ENCODE data around the gene LMNTD2. TPM values are rescaled to one million over a fixed set of nuclear protein-coding genes. Genes with fewer than 3 reads are reported as not detected.
A peak's percentile ranks its signal among the peaks of the same experiment; 100 is the strongest.

LMNTD2 gene
- total and polyA plus RNA-seq, 2 of the 13 experiments (the other 11 are each of a cell fraction or from before 2014, with no cell fraction given) = 1.1 to 3.1 TPM

DNA sequence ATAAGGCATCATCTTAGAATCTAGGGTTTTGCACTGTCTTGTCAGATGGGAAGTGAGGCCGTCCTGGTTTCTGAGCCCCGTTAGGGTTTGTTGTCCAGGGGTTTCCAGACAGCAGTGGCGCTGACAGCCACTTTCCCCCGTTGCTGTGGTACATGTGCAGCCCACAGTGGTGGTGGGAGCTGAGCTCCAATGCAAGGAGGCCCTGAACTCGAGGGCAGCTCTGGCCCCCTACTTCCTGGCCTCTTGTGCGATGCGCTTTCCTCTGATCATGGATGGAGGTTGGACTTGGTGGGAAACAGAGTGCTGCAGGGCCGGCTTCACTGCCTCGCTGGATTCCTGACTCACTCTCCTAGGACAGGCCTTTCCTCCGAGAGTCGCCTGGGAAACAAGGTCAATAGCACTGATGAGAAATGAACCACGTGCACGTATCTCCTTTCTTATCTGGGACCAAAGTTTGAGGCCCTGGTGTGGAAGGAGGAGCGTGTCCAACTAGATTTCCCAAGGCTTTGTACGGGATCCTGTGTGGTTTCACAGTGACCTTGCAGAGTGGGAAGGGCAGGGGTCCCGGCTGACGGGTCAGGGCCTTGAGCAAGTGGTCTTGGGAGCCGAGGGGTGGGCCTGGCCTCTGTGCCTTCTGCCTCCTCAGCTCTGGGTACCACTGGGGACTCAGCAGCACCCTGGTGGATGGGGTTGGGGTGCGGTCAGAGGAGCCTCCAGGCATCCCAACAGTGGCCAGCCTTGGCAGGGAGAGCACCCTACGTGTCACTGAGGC is 19.5 kb upstream of the LMNTD2 start (continued):
- TF ChIP-seq RBM22 (optimal IDR thresholded peaks at IDR 0.05; ENCODE audit: low read length) (no peak), PITX1 (CRISPR knock-in tag; IDR thresholded peaks at IDR 0.05) (0 out of 2 replicates have a peak, but pooled peaks have one; percentile 60), GFI1 (CRISPR knock-in tag; IDR thresholded peaks at IDR 0.05; ENCODE audit: borderline replicate concordance) (no peak), SRSF9 (IDR thresholded peaks at IDR 0.05; ENCODE audit: borderline replicate concordance, insufficient read depth, low read depth, low read length, poor library complexity, severe bottlenecking) (no peak), RFXANK (CRISPR knock-in tag; IDR thresholded peaks at IDR 0.05) (no peak), ZNF629 (CRISPR knock-in tag; conservative IDR thresholded peaks at IDR 0.05) (no peak), SIX4 (CRISPR knock-in tag; IDR thresholded peaks at IDR 0.05) (no peak), ZIK1 (CRISPR knock-in tag; IDR thresholded peaks at IDR 0.05; ENCODE audit: borderline replicate concordance, low read depth) (no peak), GABPB1 (CRISPR knock-in tag; IDR thresholded peaks at IDR 0.05) (no peak; the same call in 1 of the 2 replicates), HOXD1 (CRISPR knock-in tag; IDR thresholded peaks at IDR 0.05) (peak; percentile 16; the same call in 1 of the 2 replicates), SMYD3 (CRISPR knock-in tag; IDR thresholded peaks at IDR 0.05) (no peak), SRF (IDR thresholded peaks at IDR 0.05; ENCODE audit: low read depth, low read length) (no peak), ZFP36L2 (CRISPR knock-in tag; IDR thresholded peaks at IDR 0.05) (no peak), ZNF781 (CRISPR knock-in tag; IDR thresholded peaks at IDR 0.05; ENCODE audit: borderline replicate concordance, not compliant biosample characterization) (peak; percentile 53), ZNF570 (CRISPR knock-in tag; IDR thresholded peaks at IDR 0.05; ENCODE audit: borderline replicate concordance) (no peak), CAMTA2 (CRISPR knock-in tag; IDR thresholded peaks at IDR 0.05; ENCODE audit: borderline replicate concordance) (no peak), KDM1A (CRISPR knock-in tag; IDR thresholded peaks at IDR 0.05) (no peak)
- TF ChIP-seq, protein P1, sequence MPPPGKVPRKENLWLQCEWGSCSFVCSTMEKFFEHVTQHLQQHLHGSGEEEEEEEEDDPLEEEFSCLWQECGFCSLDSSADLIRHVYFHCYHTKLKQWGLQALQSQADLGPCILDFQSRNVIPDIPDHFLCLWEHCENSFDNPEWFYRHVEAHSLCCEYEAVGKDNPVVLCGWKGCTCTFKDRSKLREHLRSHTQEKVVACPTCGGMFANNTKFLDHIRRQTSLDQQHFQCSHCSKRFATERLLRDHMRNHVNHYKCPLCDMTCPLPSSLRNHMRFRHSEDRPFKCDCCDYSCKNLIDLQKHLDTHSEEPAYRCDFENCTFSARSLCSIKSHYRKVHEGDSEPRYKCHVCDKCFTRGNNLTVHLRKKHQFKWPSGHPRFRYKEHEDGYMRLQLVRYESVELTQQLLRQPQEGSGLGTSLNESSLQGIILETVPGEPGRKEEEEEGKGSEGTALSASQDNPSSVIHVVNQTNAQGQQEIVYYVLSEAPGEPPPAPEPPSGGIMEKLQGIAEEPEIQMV (CRISPR knock-in tag; IDR thresholded peaks at IDR 0.05; ENCODE audit: low read depth) = no peak
- TF ChIP-seq, protein P2, sequence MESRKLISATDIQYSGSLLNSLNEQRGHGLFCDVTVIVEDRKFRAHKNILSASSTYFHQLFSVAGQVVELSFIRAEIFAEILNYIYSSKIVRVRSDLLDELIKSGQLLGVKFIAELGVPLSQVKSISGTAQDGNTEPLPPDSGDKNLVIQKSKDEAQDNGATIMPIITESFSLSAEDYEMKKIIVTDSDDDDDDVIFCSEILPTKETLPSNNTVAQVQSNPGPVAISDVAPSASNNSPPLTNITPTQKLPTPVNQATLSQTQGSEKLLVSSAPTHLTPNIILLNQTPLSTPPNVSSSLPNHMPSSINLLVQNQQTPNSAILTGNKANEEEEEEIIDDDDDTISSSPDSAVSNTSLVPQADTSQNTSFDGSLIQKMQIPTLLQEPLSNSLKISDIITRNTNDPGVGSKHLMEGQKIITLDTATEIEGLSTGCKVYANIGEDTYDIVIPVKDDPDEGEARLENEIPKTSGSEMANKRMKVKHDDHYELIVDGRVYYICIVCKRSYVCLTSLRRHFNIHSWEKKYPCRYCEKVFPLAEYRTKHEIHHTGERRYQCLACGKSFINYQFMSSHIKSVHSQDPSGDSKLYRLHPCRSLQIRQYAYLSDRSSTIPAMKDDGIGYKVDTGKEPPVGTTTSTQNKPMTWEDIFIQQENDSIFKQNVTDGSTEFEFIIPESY (CRISPR knock-in tag; IDR thresholded peaks at IDR 0.05) = peak; percentile 10; the same call in 1 of the 2 replicates
- TF ChIP-seq, protein P3, sequence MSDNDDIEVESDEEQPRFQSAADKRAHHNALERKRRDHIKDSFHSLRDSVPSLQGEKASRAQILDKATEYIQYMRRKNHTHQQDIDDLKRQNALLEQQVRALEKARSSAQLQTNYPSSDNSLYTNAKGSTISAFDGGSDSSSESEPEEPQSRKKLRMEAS (IDR thresholded peaks at IDR 0.05) = peak; percentile 95
- TF ChIP-seq, protein P4, sequence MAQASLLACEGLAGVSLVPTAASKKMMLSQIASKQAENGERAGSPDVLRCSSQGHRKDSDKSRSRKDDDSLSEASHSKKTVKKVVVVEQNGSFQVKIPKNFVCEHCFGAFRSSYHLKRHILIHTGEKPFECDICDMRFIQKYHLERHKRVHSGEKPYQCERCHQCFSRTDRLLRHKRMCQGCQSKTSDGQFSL (CRISPR knock-in tag; IDR thresholded peaks at IDR 0.05) = no peak
- TF ChIP-seq, protein P5, sequence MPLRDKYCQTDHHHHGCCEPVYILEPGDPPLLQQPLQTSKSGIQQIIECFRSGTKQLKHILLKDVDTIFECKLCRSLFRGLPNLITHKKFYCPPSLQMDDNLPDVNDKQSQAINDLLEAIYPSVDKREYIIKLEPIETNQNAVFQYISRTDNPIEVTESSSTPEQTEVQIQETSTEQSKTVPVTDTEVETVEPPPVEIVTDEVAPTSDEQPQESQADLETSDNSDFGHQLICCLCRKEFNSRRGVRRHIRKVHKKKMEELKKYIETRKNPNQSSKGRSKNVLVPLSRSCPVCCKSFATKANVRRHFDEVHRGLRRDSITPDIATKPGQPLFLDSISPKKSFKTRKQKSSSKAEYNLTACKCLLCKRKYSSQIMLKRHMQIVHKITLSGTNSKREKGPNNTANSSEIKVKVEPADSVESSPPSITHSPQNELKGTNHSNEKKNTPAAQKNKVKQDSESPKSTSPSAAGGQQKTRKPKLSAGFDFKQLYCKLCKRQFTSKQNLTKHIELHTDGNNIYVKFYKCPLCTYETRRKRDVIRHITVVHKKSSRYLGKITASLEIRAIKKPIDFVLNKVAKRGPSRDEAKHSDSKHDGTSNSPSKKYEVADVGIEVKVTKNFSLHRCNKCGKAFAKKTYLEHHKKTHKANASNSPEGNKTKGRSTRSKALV (CRISPR knock-in tag; IDR thresholded peaks at IDR 0.05) = 0 out of 2 replicates have a peak, but pooled peaks have one; percentile 35
- TF ChIP-seq, protein P6, sequence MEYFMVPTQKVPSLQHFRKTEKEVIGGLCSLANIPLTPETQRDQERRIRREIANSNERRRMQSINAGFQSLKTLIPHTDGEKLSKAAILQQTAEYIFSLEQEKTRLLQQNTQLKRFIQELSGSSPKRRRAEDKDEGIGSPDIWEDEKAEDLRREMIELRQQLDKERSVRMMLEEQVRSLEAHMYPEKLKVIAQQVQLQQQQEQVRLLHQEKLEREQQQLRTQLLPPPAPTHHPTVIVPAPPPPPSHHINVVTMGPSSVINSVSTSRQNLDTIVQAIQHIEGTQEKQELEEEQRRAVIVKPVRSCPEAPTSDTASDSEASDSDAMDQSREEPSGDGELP (IDR thresholded peaks at IDR 0.05; ENCODE audit: borderline replicate concordance, low read depth) = no peak

Measured in HepG2 (cell line).